Medulla oblongata (tissue), 1 donor: ENCODE results near the gene KLHL30.
"Not testable (repeated sequence)": the region's sequence is repeated elsewhere in the genome, so short reads cannot be mapped to it uniquely, and the experiment has no call there.

ENCODE experiments used
- DNase-seq: peaks from one replicate; pipeline ENCODE4 v3.0.0-alpha.2; 2015; ENCODE audit errors: extremely low spot score

Gene KLHL30

GRCh38 chr2:238163481-238164198, 25.2 kb downstream of the KLHL30 start:
- DNase-seq, result no peak

GRCh38 chr2:238164906-238165287, 26.4 kb downstream of the KLHL30 start:
- no peak for DNase-seq

- no peak for DNase-seq
Observed at GRCh38 chr2:238165288-238165921, 26.9 kb downstream of the KLHL30 start.

- no peak for DNase-seq
Observed at GRCh38 chr2:238166391-238167343, 28.2 kb downstream of the KLHL30 start.

GRCh38 chr2:238167344-238167715, 28.9 kb downstream of the KLHL30 start:
- no peak for DNase-seq

GRCh38 chr2:238167761-238168160, 29.3 kb downstream of the KLHL30 start:
- DNase-seq, result no peak

GRCh38 chr2:238168196-238169047, 30.0 kb downstream of the KLHL30 start:
- no peak for DNase-seq

GRCh38 chr2:238169048-238169707, 30.7 kb downstream of the KLHL30 start:
- DNase-seq, result no peak

- DNase-seq, result no peak
Observed at GRCh38 chr2:238169708-238170251, 31.3 kb downstream of the KLHL30 start.

GRCh38 chr2:238170386-238171071, 32.1 kb downstream of the KLHL30 start:
- no peak for DNase-seq

GRCh38 chr2:238171072-238171431, 32.6 kb downstream of the KLHL30 start:
- not testable (repeated sequence) for DNase-seq

- no peak for DNase-seq
Observed at GRCh38 chr2:238171575-238172187, 33.2 kb downstream of the KLHL30 start.

- no peak for DNase-seq
Observed at GRCh38 chr2:238172439-238172838, 34.0 kb downstream of the KLHL30 start.

- DNase-seq, result no peak
Observed at GRCh38 chr2:238173692-238174091, 35.2 kb downstream of the KLHL30 start.

GRCh38 chr2:238174291-238174690, 35.8 kb downstream of the KLHL30 start:
- DNase-seq, result no peak

- DNase-seq, result no peak
Observed at GRCh38 chr2:238174701-238175100, 36.2 kb downstream of the KLHL30 start.

GRCh38 chr2:238176613-238177012, 38.1 kb downstream of the KLHL30 start:
- no peak for DNase-seq

- no peak for DNase-seq
Observed at GRCh38 chr2:238180554-238180953, 42.1 kb downstream of the KLHL30 start.

- no peak for DNase-seq
Observed at GRCh38 chr2:238182362-238182761, 43.9 kb downstream of the KLHL30 start.

GRCh38 chr2:238183821-238184220, 45.4 kb downstream of the KLHL30 start:
- DNase-seq, result no peak
